ENCODE measurements around the gene C11orf98.

DNA sequence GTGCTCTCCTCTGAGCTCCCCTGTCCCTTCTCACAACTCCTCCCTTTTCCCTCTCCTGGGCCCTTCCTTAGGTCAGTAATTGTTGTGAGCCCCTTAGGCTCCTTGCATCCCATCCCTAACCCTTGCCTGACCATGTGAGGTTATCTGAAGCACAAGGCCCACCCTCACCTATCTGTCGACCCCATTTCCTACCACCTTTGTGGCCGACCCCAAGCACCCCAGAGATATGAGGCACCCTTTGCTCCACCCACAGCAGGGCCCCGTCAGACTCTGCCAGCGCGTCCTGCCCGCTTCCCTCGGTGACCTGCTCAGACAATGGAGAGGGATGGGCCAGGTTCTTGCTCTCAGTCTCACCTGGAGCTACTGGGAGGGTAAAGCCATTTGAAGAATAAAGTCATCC, 43.8 kb upstream of the C11orf98 start:
- TF ChIP-seq, protein P1, sequence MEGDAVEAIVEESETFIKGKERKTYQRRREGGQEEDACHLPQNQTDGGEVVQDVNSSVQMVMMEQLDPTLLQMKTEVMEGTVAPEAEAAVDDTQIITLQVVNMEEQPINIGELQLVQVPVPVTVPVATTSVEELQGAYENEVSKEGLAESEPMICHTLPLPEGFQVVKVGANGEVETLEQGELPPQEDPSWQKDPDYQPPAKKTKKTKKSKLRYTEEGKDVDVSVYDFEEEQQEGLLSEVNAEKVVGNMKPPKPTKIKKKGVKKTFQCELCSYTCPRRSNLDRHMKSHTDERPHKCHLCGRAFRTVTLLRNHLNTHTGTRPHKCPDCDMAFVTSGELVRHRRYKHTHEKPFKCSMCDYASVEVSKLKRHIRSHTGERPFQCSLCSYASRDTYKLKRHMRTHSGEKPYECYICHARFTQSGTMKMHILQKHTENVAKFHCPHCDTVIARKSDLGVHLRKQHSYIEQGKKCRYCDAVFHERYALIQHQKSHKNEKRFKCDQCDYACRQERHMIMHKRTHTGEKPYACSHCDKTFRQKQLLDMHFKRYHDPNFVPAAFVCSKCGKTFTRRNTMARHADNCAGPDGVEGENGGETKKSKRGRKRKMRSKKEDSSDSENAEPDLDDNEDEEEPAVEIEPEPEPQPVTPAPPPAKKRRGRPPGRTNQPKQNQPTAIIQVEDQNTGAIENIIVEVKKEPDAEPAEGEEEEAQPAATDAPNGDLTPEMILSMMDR (conservative IDR thresholded peaks at IDR 0.05 in 1 of 2, IDR thresholded peaks at IDR 0.05 in 1 of 2; ENCODE audit: extremely low read depth in 1 of 2, insufficient read depth in 1 of 2, low read depth in 1 of 2, low read length in 2 of 2): no peak
- no peak for TF ChIP-seq EZH2 (IDR thresholded peaks at IDR 0.05; ENCODE audit: borderline replicate concordance, low read length)

Measured in mammary epithelial cell (primary cell).